GM21825 (cell line): Measurements from ENCODE around the gene LITAF.
"Not testable (repeated sequence)": the region's sequence is repeated elsewhere in the genome, so short reads cannot be mapped to it uniquely, and the experiment has no call there.

ENCODE experiments used
- ATAC-seq: cut with Tn5 transposase; IDR thresholded peaks from one replicate; pipeline ENCODE4 v1.9.1; 2021; ENCODE audit warnings: mild to moderate bottlenecking, moderate library complexity; ENCODE audit not compliant: unreplicated experiment

Gene LITAF

GRCh38 chr16:11621539-11621919, 34.8 kb upstream of the LITAF start:
- ATAC-seq = no peak

- ATAC-seq = no peak
Observed at GRCh38 chr16:11620243-11621003, 33.7 kb upstream of the LITAF start.

DNA sequence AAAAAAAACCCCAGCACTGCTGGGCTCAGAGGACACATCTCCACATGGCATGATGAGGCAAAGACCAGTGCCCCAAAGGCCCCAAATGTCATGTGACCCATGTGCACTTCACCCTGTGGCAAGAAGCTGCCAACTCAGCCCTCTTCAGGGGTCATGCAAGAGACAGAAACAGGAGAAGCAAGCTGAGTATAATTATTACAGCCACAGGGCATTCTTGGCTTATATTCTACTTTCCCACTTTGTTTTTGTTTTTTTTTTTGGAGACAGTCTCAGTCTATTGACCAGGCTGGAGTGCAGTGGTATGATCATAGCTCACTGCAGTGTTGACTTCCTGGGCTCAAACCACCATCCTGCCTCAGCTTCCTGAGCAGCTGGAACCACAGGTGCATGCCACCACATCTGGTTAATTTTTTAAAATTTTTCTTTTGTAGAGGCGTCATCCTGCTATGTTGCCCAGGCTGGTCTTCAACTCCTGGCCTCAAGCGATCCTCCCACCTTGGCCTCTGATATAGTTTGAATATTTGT, 32.7 kb upstream of the LITAF start:
- no peak for ATAC-seq

GRCh38 chr16:11618107-11618717, 31.5 kb upstream of the LITAF start:
- ATAC-seq = no peak

DNA sequence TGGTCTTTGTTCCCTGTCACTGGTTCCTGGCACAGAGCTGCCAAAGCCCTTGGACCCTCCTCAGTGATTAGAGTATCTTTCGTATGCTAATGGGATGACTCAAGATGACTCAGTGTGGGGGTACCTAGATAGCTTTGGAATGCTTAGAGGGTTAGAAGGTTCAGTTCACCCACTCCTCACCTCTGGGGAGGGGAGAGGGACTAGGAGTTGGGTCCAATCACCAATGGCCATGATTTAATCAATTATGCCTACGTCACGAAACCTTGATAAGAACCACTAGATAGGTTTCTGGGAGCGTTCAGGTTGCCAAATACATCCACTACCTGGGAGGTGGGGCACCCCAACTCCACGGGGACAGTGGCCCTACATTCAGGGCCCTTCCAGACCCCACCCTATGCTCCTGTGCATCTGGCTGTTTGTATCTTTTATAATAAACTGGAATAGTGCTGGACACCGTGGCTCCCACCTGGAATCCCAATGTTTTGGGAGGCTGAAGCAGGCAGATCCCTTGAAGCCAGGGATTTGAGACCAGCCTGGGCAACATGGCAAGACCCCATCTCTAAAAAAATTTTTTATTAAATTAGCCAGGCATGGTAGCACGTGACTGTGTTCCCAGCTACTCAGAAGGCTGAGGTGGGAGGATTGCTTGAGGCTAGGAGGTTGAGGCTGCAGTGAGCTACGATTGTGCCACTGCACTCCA, 29.2 kb upstream of the LITAF start:
- no peak for ATAC-seq

GRCh38 chr16:11614587-11615175, 28.0 kb upstream of the LITAF start:
- no peak for ATAC-seq

DNA sequence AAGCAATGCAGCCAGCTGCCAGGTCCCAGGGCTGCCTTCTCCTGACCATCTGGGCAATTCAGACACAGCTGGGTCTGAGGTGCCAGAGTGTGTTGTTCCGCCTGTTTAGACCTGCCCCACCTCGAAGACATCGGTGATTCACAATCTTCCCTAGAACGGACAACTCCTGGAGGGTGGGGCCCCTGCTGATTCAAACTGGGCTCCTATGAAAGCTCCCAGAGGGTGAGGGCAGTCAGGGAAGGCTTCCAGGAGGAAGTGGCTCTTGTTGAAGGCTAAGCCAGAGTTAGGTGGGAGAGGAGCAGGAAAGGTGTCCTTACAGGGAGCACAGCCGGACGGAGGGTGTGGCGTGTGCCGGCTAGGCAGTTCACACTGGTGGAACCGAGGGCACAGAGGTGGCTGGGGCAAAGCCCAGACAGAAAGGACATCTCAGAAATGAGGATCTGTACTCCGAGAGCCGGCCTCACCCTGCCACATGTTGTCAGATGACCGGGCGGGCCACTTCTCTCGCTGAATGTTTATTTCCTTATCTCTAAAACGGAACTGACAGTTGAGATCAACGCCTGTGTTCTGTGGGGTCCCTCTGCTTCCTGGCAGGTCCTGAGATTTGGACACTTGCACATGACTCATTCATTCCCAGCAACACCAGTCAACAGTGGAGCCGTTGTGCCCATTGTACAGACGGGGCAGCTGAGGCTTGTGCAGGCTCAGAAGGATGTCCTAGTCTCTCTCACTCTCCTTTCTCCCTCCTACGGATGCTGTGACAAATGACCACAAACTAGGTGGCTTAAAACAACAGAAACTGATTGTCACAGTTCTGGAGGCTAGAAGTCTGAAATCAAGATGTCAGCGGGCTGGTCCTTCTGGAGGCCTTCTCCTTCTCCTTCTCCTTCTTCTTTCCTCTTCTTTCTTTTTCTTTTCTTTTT, 26.9 kb upstream of the LITAF start:
- ATAC-seq = no peak

DNA sequence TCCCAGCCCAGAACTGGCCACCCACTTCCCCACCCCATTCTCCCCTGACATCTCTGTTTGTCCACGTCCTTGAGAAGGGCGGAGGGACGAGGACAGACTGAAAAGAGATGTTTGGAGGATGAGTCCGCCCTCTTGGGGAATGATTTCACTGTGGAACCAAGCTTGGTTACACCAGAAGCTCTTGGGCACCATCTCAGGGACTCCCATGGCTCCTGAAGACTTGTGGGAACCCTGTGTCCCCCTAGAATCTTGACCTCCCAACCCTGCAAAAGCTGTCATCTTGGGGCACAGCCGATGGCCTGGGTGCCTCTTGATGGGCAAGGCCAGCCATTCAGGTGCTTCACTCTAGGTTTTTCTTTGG, 25.9 kb upstream of the LITAF start:
- no peak for ATAC-seq

DNA sequence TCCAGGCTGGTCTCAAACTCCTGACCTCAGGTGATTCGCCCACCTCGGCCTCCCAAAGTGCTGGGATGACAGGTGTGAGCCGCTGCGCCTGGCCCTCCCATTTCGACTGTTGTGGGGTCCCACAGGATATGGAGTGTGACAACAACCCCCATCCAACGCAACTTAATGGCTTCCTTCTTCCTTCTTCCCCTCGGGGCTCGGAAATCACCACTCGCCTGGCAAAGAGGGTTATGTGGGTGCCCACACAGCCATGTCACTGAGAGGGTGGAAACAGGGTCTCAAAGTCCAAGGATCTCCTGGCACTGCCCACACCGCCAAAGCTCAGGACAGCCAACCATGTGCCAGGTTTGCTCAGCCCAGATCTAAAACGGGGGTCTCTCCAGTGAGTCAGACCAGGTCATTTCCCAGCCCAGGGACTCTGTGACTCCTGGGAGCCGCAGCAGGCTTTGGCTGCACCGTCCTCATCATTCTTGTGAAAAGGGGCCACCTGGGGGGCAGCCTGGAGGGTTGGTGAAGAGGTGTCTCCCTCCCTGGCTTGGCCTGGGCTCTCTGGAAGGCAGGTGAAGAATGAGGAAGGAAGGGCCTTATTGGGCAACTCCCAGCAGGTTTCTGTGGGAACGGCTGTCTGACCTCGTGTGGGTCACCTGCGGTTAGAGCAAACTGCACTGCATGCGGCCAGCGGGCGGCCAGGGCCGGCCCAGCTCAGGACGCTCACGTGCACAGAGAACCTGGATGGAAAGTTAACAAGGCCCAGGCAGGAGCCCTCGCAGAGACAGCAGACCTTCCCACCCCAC, 25.3 kb upstream of the LITAF start:
- no peak for ATAC-seq

DNA sequence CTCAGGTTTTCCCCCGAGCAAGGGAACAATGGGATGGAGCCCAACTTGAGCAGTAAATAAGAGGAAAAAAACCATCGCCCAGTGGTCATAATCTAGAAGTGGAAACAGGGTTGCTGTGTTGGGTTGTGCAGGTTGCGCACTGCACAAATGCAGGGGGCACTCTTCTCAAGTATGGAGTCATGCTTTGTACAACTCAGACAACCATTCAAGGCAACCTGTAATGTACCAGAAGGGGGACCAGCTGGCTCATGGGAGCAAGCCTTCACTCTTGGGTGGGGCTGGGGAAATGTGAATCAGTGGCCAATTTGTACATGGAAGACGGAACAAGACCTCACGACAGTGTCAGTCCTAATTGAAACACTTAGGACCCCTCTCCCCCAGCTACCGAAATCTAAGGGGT, 23.9 kb upstream of the LITAF start:
- no peak for ATAC-seq

GRCh38 chr16:11610121-11610505, 23.4 kb upstream of the LITAF start:
- ATAC-seq = no peak

DNA sequence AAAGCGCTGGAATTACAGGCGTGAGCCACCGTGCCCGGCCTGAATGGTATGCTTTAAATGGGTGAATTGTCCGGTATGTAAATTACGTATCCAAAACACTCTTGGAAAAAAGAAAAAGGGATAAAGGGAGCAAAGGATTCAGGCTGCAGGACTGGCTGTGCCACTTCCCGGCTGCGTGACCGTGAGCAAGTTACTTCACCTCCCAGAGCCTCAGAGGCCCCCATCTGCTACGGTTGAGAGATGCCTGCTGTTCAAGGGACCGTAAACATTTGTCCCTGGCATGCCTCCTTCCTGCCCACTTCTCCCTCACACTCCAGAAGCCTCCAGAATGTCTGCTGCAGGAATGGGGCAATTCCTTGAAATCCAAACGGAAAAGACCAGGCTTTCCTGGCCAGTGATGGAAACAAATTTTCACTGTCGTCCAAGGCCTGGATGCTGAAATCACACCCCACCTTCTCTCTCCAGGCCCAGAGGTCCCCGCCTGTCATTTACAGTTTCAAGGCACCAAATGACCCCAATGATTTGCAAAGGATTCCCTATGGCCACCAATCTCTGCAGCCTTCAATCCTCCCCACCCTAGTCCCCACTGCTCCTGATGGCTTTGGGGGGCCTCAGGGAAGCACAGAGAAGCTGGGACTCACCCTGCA, 22.9 kb upstream of the LITAF start:
- ATAC-seq = no peak

DNA sequence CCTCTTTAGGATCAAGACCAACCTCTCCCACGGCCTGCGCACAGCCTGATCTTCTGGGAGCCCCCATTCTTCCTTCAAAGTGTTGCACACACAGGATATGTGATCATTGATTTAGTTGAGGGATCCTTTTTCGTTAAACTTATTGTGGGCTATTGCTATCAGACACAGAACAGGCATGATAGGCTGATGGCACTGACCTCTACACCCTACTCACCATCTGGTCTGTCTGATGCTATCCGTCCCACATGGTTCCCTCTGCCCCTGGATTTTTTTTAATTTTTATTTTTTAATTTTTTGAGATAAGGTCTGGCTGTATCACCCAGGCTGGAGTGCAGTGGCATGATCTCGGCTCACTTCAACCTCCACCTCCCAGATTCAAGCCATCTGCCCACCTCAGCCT, 19.2 kb upstream of the LITAF start:
- ATAC-seq = no peak

- no peak for ATAC-seq
Observed at GRCh38 chr16:11605564-11605886, 18.8 kb upstream of the LITAF start.

DNA sequence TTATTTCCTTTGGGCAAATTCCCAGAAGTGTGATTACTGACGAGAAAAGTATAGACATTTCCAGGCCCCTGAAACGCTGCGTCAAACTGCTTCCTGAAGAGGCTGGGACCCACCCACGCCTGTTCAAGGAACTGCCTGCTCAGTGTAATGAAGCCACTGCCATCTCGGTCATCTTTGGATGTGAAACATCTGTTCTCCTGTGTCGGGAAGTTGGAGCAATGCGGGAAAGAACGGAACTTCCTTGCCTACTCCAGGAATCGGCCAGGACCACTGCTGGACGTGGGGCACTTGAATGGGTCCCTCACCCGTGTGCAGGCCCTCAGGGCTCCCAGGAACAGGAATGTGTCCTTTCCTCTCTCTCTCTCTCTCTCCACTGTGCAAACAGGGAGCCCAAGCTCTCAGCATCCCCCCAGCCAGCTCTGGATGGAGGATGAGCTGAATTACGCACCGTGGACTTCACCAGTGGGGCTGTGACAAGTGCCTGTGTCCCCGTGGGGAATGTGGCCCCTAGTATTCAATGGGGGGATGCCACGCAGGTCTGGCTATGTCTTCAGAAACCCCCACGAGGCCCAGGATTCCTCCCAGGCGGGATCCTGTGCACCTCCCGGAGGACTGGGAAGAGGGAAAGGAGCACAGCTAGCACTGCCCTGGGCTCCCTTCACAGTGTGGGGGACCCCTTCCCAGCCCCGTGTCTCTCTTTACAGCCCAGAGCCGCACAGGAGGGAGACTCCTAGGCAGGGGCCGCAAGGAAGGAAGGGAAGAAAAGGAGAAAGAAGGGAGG, 18.3 kb upstream of the LITAF start:
- no peak for ATAC-seq

DNA sequence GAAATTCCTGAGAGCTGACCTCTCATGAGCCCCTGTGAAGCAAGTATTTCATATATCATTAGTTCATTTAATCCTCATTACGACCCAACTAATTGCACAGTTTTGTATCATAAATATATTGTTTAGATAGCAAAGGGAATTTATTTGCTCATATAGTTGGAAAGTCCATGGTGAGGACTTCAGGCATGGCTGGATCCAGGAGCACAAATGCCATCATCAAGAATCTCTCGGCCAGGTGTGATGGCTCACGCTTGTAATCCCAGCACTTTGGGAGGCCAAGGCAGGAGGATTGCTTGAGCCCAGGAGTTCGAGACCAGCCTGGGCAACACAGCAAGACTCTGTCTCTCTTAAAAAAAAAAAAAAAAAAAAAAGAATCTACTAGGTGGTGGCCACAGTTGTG, 17.6 kb upstream of the LITAF start:
- ATAC-seq = not testable (repeated sequence)

GRCh38 chr16:11603331-11603750, 16.6 kb upstream of the LITAF start:
- ATAC-seq = no peak

DNA sequence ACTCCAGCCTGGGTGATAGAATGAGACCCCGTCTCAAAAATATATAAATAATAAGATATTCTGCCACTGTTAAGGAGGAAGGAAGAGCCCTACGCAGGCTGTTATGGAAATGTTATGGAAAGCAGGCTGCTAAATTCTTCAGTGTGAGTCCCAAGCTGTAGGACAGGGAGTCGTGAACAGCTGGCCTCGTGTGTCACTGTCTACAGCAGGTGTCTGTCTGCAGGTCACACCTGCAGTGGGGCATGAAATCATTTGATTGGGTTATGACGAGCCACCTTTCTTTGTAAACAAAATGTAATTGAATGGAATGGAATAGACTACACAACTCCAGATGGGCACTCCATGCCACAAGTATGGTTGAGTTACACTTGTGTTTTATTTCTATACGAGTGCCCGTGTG, 15.6 kb upstream of the LITAF start:
- no peak for ATAC-seq

- no peak for ATAC-seq
Observed at GRCh38 chr16:11601911-11602310, 15.2 kb upstream of the LITAF start.
